ENCODE data around the gene NDST1. TPM values are rescaled to one million over a fixed set of nuclear protein-coding genes. Genes with fewer than 3 reads are reported as not detected.
A peak's percentile ranks its signal among the peaks of the same experiment; 100 is the strongest.

Gene NDST1
- total and polyA plus RNA-seq, 2 experiments from 2014 or later: 39.1 to 129 TPM

GRCh38 chr5:150484964-150485692, 22.8 kb upstream of the NDST1 start:
- 13 to 24% methylated on average over 16 to 28 of the region's 28 CpGs for WGBS, 2 experiments (ENCODE audit: low coverage in 1 of 2, low lambda C conversion rate in 2 of 2, missing lambda C conversion rate in 2 of 2)
- H3K4me3 ChIP-seq: peak overlapping the region; percentile 80
- H3K9ac ChIP-seq: peak overlapping the region; percentile 93
- H3K9me2 ChIP-seq (ENCODE audit: insufficient read depth): no peaks in the 10 kb centered on the region
- H3K27ac ChIP-seq: peak overlapping the region; percentile 88
- DNase-seq: peak; percentile 38
- H3K4me2 ChIP-seq (ENCODE audit: unreplicated experiment): peak overlapping the region; percentile 63
- peak overlapping the region; percentile 65 for H2AFZ ChIP-seq
- H3K9me3 ChIP-seq (ENCODE audit: low read depth): no peaks in the 10 kb centered on the region
- no peaks in the 10 kb centered on the region for H3K27me3 ChIP-seq (replicated peaks; ENCODE audit: insufficient read depth)
- H3K36me3 ChIP-seq (ENCODE audit: low read depth): no peaks in the 10 kb centered on the region
- H3K4me1 ChIP-seq (ENCODE audit: insufficient read depth): peaks cover 31% of the 10 kb centered on the region
- peaks cover 53% of the 10 kb centered on the region for H3K79me2 ChIP-seq (ENCODE audit: insufficient read depth)
- in situ Hi-C loops (cut with MboI): no loop called here
- peaks cover 35% of the 10 kb centered on the region for H3F3A ChIP-seq (ENCODE audit: insufficient read depth)
- no peak for TF ChIP-seq EZH2 (IDR thresholded peaks at IDR 0.05; ENCODE audit: insufficient read depth, poor library complexity, severe bottlenecking)
- TF ChIP-seq EZH2phosphoT487 (IDR thresholded peaks at IDR 0.05; ENCODE audit: insufficient read depth, low read depth): no peak
- H4K20me1 ChIP-seq (ENCODE audit: insufficient read depth): no peaks in the 10 kb centered on the region

GRCh38 chr5:150485693-150486401, 22.1 kb upstream of the NDST1 start:
- no peaks in the 10 kb centered on the region for H3K27me3 ChIP-seq (replicated peaks; ENCODE audit: insufficient read depth)

GRCh38 chr5:150486402-150487198, 21.3 kb upstream of the NDST1 start:
- Histone ChIP-seq H3F3A (ENCODE audit: insufficient read depth) (peaks cover 49% of the 10 kb centered on the region), H3K36me3 (ENCODE audit: low read depth) (no peaks in the 10 kb centered on the region), H3K4me2 (ENCODE audit: unreplicated experiment) (peak overlapping the region; percentile 95), H3K9me2 (ENCODE audit: insufficient read depth) (no peaks in the 10 kb centered on the region), H4K20me1 (ENCODE audit: insufficient read depth) (no peaks in the 10 kb centered on the region), H3K9ac (peak overlapping the region; percentile 93), H3K4me1 (ENCODE audit: insufficient read depth) (peaks cover 46% of the 10 kb centered on the region), H3K4me3 (peak overlapping the region; percentile 80), H3K79me2 (ENCODE audit: insufficient read depth) (peaks cover 68% of the 10 kb centered on the region), H3K9me3 (ENCODE audit: low read depth) (no peaks in the 10 kb centered on the region), H3K27ac (peak overlapping the region; percentile 88), H2AFZ (peak overlapping the region; percentile 25; the same call in 1 of the 2 replicates), H3K27me3 (replicated peaks; ENCODE audit: insufficient read depth) (no peaks in the 10 kb centered on the region)
- in situ Hi-C loops (cut with MboI): no loop called here
- peak; percentile 70 for DNase-seq
- TF ChIP-seq EZH2phosphoT487 (IDR thresholded peaks at IDR 0.05; ENCODE audit: insufficient read depth, low read depth): no peak
- no peak for TF ChIP-seq EZH2 (IDR thresholded peaks at IDR 0.05; ENCODE audit: insufficient read depth, poor library complexity, severe bottlenecking)
- 0 to 1% methylated on average over 23 to 53 of the region's 60 CpGs for WGBS, 2 experiments (ENCODE audit: low coverage in 1 of 2, low lambda C conversion rate in 2 of 2, missing lambda C conversion rate in 2 of 2)

More at GRCh38 chr5:150485693-150486401, 22.1 kb upstream of the NDST1 start:
- H3K4me2 ChIP-seq (ENCODE audit: unreplicated experiment): peak overlapping the region; percentile 63
- peak overlapping the region; percentile 88 for H3K27ac ChIP-seq
- peaks cover 61% of the 10 kb centered on the region for H3K79me2 ChIP-seq (ENCODE audit: insufficient read depth)
- peak overlapping the region; percentile 93 for H3K9ac ChIP-seq
- H4K20me1 ChIP-seq (ENCODE audit: insufficient read depth): no peaks in the 10 kb centered on the region
- no peak for TF ChIP-seq EZH2phosphoT487 (IDR thresholded peaks at IDR 0.05; ENCODE audit: insufficient read depth, low read depth)
- no peak for TF ChIP-seq EZH2 (IDR thresholded peaks at IDR 0.05; ENCODE audit: insufficient read depth, poor library complexity, severe bottlenecking)
- H3K9me2 ChIP-seq (ENCODE audit: insufficient read depth): no peaks in the 10 kb centered on the region
- in situ Hi-C loops (cut with MboI): no loop called here
- peak overlapping the region; percentile 80 for H3K4me3 ChIP-seq
- H3K4me1 ChIP-seq (ENCODE audit: insufficient read depth): peaks cover 38% of the 10 kb centered on the region
- H3F3A ChIP-seq (ENCODE audit: insufficient read depth): peaks cover 42% of the 10 kb centered on the region
- H3K36me3 ChIP-seq (ENCODE audit: low read depth): no peaks in the 10 kb centered on the region
- DNase-seq: peak; percentile 69
- peak overlapping the region; percentile 65 for H2AFZ ChIP-seq
- H3K9me3 ChIP-seq (ENCODE audit: low read depth): no peaks in the 10 kb centered on the region
- 1 to 2% methylated on average over 19 to 54 of the region's 90 CpGs for WGBS, 2 experiments (ENCODE audit: low coverage in 1 of 2, low lambda C conversion rate in 2 of 2, missing lambda C conversion rate in 2 of 2)

Measured in GM23248 (cell line).